HG03354 (cell line): ENCODE measurements around the gene AIFM1.

Source experiments
- ATAC-seq: cut with Tn5 transposase; IDR thresholded peaks from one replicate; pipeline ENCODE4 v1.9.1; 2021; ENCODE audit warnings: mild to moderate bottlenecking; ENCODE audit not compliant: unreplicated experiment, poor library complexity, severe bottlenecking

Gene AIFM1

DNA sequence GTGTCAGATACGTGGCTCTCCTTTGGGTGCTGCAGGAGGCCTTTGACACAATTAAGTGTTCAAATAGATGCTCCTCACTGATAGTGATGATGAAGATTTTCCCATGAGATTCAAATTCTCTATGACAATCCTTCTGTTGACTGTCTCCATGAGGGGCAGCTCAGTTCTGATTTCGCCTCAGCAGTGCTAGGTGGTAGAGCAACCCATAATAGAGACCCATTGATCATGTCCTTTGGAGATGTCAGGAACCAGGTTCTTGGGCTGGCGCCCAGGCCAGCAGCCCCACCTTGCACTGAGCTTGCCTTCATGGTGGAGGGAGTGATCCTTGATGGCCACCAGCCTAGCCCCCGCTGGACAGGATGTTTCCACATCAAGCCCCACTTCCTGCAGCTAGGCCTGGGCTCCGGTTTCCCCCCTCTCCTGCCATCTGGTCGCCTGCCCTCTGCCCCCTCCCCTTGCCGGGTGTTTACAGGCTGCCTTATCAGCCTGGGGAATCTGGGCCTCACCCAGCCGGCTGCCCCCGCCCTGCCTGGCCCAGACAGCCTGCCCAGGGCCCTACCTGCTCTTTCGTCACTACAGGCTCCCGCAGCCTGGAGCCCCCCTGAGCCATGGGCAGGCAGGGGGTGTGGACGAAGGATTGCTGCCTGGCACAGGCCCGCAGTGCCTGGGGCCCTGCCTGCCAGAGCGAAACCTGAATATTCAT lies 68.0 kb downstream of the AIFM1 start:
- no peak for ATAC-seq

DNA sequence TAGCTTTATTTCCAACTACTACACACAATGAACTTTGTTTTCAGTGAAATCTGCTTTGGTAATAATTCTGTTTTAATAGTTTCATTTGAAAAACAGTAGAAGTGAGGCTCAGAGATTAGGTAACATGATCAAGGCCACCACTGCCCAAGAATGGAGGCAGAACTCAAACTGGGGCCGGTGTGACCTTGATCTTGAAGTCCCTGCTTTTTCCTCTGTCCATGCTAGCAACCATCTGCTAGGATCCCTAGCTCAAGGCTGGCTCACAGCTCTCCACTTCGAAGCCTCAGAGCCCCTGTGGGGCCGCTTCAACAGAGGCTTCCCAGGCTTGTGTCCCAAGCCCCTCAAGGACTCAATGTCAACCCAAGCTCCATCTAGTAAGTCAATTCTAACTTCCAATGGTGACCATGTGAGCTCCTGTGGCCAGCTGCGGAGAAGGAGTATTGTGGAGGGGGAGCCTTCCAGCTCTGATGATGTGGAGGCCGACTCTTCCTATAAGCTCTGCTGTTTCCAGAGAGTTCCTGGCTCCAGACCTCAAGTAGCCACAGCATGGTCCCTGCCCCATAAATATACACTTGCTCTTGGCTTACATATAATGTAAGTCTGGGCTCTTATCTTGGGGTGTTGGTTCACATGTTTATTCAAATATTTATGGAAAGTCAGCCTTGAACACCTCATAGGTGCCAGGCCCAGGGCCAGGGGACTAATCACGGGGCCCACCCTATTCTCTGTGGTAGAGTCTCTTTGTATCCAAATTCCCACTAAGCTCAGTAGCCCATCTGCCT lies 70.2 kb downstream of the AIFM1 start:
- ATAC-seq: no peak

DNA sequence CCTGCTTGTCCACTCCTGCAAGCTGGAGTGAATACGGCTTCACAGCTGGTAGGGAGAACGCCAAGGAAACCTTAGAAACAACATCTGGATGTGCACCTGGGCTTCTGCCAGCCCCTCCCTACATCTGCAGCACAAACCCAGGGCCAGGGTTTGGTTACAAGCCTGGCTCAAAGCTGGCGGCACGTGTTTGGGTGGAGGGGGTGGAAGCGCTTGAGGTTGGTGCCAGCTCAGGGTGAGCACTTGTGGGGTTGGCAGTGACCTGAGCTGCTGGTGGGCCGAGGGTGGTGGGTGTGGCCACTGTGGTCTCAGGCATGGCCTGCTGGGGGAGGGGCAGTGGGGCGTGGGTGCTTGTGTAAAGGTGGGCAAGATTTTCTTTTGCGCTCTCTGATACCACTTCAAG lies 70.9 kb downstream of the AIFM1 start:
- ATAC-seq: no peak

DNA sequence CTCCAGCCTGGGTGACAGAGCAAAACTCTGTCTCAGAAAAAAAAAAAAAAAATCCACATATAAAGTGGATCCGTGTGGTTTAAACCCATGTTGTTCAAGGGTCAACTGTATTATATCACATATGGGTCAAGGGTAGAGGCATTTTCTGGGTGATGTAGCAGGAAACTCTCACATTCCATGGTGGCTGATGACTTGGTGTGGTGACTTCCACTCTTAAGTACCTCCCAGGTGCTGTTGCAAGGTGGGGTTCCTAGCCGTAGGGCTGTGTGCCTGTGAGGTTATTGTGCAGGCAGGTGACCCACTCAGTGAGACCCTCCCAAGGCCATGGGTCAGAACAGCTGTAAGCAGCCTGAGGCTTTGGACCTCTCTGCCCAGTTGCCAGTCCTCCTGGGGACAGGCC lies 72.4 kb downstream of the AIFM1 start:
- no peak for ATAC-seq

DNA sequence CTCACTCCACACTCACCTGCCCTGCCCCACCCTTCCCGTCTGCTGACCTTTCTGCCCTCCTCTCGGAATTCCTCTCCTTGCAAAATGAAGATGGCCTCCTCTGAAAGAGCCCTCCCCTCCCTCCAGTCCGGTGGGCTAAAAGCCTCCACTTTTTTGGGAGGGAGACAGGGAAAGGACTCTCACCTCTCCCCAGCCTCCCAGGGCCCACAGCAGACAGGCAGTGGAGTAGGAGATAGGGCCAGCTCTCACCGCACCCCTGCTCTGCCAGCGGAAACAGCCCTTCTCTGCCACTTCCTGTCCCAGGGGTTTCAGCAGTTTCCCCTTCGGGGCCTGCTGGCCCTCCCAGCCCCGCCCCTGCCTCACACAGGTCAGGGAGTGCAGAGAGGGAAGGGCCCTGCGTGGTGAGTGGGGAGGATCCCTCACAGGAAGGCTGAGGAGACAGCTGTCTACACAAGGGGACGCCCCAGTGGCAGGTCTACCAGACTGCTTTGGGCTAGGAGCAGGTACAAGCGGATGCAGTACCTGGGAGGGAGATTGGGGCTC lies 73.6 kb downstream of the AIFM1 start:
- ATAC-seq: peak; percentile 99

DNA sequence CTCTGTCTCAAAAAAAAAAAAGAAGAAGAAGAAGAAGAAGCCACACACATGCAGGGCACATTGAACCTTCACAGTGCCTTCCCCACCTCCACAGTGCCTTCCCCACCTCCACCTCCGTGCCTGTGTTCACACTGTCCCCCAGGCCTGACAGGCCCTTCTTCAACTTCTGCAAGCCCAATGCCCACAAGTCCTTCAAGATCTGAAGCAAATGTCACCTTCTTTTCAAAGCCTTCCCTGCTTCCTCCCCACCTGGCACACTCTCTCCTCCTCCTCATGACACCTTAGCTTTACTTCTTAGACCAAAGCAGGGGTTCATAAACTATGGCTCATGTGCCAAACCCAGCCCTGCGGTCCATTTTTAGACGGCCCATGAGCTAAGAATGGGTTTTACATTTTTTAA lies 75.3 kb downstream of the AIFM1 start:
- no peak for ATAC-seq

DNA sequence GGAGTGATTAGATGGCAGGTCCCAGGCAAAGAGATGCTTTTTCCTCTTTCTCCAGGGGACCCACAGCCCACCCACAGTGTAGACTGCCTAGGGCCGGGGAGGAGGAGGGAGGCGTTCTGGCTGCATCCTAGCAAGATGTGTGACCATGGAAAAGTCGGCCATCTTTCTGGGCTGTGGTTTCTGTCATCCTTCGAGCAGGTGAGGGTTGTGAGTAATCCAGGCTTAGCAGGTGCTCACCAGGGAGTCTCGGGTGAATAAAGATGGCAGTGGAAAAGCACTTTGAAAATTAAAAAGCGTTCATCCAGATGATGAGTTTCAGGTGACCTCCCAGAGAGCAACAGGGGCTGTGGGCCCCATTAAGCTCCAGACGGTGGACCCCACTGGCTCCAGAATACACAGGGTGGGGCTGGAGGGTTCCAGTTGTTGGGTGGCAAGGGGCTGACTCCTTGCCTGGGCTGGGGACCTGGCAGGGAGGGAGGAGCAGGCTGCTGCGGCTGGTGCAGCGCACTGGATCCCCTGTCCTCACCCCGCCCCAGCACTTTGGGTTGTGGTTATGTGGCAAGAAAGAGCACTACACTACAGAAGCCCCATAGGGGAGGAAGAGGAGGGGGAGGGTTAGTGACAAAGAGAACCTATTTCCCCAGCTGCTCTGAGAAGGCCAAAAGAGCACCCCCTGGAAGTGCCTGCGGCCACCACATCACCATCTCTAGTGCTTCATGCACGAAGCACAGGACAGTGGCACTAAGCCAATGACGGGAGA lies 79.0 kb downstream of the AIFM1 start:
- peak; percentile 40 for ATAC-seq

DNA sequence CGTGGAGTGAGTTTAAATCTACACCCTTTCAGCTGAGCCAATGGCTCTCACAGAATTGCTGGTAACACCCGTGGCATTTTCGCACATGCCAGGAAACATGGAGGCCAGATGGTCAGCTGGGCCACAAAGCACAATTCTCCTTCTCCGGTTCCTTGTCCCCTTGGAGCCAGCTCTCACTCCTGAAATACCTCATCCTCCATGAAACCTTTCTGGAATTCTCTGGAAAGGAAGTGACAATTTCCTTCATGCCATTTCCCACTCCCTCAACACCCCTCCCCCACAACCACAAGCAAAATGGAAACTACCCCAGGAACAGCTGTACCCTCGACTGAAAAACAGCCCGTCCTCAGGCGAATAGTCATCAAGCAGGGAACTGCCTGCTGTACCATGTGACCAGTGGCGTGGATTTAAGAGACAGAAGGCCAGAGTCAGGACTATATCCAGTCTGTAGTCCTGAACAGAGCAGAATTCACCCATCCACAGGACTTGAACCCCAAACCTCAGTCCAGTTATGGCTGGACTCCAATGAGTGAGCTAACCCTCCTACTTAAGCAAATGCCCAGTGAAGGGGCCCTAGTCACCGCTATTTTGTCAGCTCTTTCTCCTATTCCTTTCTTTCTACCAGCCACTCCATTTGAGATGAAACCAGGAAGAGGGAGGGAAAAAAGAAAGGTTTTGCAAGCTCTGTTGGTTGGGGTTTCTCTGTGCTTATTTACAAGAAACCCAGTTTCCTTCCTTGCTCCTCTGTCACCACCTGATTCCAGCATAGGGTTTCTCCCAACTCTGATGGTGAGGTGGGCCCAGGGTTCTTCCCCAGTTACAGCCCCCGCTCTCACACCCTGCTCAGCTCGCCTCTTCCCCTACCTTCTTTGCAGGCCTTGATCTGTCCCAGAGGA lies 79.8 kb downstream of the AIFM1 start:
- no peak for ATAC-seq

DNA sequence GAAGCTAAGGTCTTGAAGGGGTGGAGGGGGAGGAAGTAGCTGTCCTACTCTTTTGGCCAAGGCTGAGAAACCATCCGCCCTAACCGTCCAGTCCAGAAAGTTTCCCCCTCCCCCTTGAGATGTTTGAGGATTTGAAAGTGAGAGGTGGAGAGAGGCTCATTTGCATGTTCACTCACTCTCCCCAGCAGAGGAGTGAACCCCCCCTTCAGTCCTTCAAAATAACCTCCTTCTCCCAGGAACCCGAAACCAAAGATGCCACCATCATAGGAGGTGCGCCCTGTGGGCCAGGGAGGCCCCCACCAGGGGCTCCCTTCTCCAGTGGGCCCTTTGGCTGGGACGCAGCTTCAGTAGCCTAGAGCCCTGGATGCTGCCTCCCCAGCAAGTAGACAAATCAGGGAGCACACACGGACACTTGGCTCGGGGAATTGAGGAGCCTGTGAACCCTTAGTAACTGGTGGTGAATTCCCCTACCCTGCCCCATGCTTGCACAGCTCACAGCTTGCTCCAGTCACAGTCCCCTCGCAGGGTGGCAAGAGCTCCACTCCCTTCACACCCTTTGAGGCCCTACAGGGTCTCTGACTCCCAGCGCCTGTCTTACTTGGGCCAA lies 80.9 kb downstream of the AIFM1 start:
- peak; percentile 48 for ATAC-seq

DNA sequence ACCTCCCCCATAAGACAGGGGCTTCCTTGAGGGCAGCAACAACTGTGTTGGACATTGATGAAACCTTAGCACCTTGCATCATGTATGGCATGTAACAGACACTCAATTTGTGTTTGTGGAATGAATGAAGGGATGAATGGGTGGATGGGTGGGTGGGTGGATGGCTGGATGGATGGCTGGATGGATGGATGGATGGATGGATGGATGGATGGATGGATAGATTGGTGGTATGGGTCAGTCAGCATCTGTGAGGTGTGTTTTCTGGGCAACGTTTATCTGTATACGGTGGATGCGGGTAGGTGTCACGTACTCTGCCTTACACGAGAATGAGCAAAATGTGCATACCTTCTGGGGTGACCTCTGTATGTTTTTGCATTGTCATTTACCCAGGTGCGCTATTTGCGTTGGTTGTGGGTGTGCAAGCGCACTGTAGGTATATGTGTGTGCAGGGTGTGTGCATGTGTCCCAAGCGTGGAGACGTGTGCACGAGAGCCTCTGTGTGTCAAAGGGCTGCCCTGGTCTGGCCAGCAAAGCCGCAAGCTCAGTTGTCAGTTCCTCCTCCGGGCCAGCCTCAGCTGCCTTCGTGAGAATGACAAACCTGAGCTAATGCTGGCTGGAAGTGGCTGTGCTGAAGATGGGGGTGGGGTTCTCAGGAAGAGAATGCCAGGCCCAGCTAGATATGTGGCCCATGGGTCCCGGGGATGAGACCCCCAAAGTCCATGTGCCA lies 81.8 kb downstream of the AIFM1 start:
- peak; percentile 33 for ATAC-seq

DNA sequence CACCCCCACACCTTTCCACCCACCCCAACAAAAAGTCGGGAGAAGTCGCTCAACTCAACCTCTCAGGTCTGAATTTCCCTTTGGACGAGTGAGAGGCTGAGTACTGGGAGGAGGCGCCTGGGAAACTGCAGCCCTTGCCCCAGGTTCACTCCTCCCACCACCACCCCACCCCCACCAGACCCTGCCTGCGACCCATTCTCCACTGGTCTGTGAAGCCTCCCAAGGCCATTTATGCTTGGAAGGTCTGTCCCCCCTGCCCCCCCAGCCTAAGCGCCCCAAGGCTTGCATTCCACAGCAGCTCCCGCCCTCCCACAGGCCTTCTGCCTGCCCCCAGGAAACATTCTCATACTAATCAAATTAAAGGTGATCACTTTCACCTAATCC lies 82.5 kb downstream of the AIFM1 start:
- no peak for ATAC-seq

DNA sequence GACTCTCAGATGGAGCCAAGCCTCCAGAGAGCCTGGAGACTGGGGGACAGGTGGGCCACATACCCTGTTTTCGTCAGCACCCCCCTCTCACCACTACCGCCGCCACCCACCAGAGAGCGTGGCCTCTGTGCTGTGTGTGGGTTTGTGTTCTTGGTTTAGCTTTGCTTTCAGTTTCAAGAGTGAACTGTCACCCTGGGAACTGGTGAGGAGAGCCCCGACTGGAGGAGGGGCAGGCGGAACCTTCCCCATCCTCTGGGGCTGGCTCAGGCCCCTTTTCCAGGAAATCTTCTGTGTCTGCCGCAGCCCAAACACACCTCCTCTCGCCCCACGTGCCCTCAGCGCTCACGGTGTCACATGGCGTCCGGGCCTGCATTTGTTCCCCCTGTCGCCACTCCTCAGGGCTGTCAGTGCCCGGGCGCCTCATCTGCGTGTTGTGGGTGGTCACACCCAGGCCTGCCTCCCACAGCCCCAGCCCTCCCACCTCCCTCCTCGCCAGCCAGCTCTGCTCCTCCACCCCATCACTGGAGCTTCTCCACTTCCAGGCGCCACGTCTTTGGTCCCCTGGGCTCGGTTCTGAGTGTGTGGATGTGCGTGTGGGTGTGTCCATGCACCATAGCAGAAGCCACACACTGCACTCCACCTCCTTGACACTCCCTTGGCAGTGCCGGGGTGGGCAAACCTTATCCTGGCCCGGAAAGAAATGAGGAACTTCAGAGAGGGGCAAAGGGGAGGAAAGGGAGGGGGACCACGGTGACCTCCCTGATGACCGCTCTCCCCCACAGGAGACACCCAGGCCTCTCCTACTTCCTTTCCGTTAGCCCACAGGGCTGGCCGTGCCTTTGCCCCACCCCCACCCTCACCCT lies 83.2 kb downstream of the AIFM1 start:
- ATAC-seq: peak; percentile 68

DNA sequence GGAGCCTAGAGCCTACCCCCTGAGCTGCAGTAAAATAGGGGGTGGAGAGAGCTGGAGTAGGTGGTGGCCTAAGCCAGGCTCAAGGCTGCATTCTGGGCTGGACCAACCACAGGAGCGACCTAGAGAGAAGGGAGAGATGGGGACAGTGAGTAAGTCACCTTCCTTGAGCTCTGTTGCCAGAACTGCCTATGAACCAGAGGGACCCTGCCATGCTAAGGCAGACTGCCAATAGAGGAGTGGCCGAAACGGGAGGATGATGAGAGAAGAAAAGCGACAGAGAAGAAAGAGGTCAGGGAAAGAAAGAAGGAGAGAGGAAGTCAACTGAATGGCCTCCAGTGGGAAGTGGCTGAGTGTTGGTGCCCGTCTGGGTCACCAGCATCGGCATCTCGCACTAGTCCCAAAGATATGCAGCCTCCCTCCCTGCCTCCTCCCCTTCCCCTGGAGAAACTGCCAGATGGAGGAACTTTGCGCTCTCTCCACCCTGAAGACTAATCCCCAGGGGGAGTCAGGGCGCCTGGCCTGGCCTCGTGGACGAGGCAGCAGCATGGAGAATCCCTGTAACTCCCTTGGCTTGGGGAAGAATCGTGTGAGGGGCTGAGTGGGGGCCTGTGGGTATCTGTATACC lies 84.1 kb downstream of the AIFM1 start:
- ATAC-seq: no peak

DNA sequence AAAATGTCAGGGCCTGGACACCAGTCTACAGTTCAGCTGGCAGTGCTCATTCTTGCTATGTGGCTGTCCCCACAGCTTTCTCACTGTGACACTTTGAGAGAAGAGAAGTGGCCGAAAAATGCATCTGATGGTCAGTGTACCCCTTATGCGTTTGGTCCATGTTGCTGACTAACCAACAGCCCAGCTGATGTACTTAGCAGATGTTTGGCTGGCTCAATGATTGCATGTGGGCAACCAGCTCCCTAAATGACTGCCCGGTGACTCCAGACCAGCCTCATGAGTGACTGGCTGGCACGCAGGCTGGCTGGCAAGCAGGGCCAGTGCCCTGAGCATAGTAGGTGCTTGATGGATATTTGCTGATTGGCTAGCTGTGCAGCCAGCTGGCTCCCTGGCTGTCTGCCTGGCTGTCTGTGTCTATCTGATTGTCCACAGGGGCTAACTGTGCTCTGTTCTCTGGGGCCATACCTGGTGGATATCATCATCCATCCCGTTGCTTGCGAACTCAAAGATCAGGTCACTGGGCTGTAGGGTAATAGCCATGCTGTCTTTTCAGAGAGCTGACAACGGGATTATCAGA lies 84.8 kb downstream of the AIFM1 start:
- no peak for ATAC-seq

DNA sequence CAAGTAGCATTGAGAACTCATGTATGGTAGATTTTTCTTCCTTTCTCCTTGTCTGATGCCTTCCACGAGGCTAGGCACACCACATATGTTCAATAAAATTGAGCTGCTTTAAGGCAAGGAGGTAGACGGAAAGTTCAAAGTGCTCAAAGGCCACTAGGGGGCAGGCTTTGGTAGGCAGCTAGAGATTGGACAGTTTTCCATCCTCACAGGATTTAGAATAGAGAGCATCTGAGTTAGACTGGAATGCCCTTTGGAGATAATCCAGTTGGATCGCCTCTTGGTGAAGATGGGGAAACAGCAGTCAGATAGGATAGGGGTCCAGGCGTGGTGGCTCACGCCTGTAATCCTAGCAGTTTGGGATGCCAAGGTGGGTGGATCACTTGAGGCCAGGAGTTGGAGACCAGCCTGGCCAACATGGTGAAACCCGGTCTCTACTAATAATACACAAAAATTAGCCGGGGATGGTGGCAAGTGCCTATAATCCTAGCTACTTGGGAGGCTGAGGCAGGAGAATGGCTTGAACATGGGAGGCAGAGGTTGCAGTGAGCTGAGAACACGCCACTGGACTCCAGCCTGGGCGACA lies 85.7 kb downstream of the AIFM1 start:
- ATAC-seq: no peak
